ENCODE data around the gene PLCL2.

The PLCL2 gene

DNA sequence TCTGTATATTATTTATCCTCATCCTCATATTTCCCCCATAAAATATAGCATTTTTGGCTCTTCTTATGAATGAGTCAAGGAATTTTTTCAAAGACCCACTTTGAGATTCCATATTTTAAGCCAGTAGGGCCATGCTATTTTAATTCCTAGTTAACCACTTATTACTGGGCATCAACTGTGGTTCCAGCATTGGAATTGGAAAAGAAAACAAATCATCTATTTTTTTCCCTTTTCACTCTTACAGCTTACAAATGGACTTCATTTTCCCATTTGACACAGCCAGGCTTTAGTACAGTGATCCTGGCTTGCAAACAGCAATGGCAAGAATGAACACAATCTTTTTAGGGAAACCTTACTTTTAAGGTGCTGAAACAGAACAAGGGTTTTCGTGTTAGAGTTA, 19.4 kb upstream of the PLCL2 start:
- no peak for DNase-seq (ENCODE audit: low spot score)

- DNase-seq (ENCODE audit: low spot score) = no peak
Observed at GRCh38 chr3:16866571-16866970, 18.2 kb upstream of the PLCL2 start.

DNA sequence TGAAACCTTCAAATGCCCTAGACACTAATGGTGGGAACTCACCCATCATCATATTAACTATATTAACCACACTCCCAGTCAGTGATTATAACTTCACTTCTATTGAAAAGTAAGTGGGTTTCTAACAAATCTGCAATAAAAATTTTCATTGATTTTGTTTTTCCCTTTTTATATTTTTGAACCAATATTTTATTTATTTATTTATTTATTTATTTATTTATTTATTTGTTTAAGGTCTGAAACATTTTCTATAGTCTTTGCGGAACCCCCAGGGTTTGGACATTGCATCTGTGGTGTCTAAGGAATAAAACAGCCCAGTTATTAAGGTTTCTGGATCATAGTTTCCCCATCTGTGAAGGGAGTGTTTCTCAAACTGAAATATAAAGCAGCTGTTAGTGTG, 16.2 kb upstream of the PLCL2 start:
- DNase-seq (ENCODE audit: low spot score) = no peak

DNA sequence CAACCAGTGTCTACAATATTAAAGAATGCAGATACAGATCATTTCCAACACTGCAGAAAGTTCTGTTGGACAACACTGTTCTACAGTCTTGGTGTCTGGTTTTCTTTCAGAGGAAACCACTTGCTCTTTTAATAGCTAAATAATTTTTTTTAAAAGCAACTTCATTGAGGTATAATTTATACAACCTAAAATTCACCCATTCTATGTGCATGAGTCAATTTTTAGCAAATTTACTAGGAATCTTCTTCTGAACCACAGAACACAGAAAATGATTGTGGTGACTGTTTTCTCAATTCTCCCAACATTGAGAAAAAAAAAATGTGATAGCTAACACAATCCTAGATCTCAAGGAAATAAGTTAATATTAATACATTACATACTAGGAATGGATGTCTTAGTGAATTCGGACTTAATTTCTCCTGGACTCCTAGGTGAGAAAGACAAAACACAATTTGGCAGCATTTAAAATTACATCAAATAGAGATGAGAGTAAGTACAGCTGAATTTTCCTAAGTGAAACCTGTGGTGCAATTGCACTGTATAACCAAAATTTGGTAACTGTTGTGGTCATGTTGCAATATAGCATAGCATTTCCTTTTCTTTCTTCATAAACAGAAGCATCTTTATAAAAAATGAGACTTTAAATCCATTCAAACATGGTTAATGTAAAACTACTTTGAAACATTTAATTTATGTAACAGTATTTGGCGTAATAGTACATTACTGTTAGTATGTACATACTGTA, 15.3 kb upstream of the PLCL2 start:
- no peak for DNase-seq (ENCODE audit: low spot score)

DNA sequence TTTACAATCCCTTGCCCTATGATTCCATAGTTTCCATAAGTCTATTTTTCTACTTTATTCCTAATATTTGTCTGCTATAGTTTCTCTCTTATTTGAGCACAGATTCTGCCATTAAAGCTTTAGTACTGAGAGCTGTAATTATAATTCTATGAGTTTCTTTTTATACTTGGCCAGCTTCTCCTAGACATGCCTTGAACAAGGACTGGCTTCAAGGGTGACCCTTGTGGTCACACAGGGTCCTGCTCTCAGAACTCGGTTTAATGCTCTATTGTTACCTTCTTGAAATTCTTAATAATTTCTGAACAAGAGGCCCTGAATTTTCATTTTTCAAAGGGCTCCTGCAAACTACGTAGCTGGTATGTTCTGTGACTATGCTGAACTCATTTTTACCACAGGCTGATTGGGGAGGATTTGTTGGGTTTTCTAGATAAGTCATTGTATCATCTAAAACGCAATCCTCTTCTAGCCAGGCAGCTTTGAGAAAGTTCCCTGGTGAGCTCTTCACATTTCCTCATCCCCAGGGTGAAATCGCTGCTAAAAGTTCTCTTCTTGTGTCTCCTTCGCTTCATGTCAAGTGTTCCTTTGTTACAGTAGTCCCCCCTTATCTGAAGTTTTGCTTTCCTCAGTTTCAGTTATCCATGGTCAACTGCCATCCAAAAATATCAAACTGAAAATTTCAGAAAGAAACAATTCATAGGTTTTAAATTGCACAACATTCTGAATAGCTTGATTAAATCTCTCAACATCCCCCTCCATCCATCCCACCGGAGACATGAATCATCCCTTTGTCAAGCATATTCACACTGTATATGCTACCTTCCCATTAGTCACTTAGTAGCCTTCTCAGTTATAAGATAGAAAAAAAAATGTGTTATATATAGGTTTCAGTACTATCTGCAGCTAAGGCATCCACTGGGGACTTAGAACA, 12.6 kb upstream of the PLCL2 start:
- peak; percentile 25 for DNase-seq (ENCODE audit: low spot score)

GRCh38 chr3:16873872-16874271, 10.9 kb upstream of the PLCL2 start:
- DNase-seq (ENCODE audit: low spot score) = no peak

DNA sequence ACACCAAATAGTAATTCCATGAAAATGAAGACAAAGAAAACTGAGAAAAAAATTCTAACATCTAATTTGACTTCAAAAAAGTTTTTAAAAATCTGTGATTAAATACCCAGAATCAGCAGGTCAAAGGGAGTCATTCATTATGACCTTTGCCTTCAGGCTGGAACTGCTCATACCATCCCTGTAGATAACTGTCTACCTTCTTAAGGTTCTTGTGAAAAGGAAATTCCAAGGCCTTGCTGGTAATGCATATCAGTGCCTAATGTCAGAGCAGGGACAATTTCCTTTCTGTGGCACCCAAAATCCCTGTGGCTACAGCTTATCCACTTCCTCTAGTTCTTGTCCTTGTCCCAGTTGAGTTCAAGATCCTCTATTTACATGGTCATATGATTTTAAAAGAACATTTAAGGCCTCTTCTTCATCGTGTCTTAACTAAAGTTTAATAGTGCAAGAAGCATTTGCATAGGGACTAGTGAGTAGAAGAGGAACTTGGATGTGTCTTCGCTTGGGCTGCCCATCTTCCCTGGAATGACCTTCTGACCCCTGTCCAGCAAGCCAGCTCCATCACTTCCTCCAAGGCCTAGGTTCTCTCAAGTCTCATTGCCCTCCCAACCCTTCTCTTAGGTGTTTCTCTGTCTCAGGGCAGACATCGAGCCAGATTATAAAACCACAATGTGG, 8.7 kb upstream of the PLCL2 start:
- DNase-seq (ENCODE audit: low spot score) = no peak

- DNase-seq (ENCODE audit: low spot score) = no peak
Observed at GRCh38 chr3:16877505-16877904, 7.2 kb upstream of the PLCL2 start.

DNA sequence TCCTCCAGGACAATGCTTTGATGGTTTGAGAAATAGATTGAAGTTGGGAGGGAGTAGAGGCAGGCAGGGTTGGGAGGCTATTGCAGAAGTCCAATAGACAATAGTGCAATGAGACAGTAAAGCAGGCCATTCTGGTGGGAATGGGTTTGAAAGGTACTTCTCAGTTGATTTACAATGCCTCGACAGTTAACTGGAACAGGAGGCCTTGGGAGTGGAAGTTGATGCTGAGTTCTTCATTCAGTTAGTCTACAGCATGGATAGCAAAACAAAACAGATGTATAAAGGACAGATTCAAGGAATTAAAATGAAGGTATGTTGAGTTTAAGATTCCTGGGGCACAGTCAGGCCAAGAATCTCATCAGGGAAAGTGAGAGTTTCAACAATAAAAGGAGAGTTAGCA, 6.8 kb upstream of the PLCL2 start:
- no peak for DNase-seq (ENCODE audit: low spot score)

- no peak for DNase-seq (ENCODE audit: low spot score)
Observed at GRCh38 chr3:16881896-16882630, 2.7 kb upstream of the PLCL2 start.

GRCh38 chr3:16883057-16883722, 1.6 kb upstream of the PLCL2 start:
- no peak for DNase-seq (ENCODE audit: low spot score)

- DNase-seq (ENCODE audit: low spot score) = no peak
Observed at GRCh38 chr3:16883723-16884083, 1.1 kb upstream of the PLCL2 start.

GRCh38 chr3:16884084-16884747, 539 bp upstream of the PLCL2 start:
- DNase-seq (ENCODE audit: low spot score) = peak; percentile 20

DNA sequence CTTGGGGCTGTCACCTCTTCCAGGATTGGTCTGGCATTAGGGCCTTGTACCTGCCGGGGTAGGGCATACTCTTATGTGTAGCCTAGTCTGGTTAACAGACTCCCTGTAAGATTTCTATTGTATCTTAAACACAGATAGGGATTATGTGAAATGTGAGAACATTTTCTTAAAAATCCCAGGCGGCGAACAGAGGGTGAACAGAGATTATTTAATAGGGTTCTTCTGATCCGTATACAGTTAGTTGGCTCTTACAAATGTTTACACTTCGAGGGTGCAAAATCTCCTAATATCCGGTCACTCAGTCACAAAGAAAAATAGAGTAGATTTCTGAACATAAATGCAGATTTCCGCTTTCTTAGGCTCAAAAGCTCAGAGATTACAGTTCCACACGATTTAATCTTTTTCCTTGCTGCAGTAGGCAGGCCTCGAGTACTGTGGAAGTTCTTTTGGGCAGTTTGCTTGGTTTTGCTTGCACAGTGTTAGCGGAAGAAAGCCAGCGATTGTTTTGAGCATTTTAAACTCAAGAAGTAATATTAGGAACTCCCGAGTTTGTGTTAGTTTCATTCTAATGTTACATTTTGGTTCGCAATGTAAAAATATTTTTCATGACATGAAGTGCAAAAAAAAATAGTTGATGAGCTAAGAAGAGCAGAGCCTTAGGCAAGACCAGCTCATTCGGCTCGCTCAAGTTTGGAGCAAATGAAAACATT, 993 bp downstream of the PLCL2 start:
- peak; percentile 25 for DNase-seq (ENCODE audit: low spot score)

DNA sequence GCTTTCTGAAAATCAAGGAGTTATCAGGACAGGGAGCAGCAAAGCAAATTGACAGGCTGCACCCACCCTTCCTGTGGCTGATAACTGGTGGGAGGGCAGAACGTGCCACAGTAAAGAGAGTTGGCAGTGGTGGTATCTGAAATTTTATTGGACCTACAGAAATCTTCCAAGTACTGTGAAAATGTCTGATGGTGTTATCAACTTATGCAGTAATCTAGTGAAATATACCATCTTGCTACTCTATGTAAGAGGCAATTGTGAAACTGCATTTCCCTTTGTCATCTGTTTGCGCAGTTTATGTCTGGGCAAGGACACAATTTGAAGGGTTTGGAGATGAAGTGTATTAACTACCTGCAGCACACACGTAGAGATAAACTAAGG, 1.5 kb downstream of the PLCL2 start:
- peak; percentile 28 for DNase-seq (ENCODE audit: low spot score)

DNA sequence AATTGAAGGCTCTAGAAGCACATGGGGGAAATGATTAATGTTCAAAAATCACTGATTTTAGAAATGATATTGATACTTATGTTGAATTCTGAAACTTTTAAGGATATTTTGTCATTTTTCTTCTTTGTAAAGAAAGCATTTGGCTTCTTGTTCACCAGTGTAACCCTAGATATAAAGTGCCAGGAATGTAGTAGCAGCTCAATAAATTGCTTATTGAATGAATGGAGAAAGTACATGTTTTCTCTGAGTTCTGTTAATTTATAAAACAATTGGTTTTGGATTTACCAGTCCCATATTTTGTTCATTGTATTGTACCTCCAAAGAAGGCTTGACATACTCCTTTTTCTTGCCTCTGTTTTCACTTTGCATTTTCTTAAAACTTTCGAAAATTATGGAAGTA, 2.4 kb downstream of the PLCL2 start:
- DNase-seq (ENCODE audit: low spot score) = no peak

DNA sequence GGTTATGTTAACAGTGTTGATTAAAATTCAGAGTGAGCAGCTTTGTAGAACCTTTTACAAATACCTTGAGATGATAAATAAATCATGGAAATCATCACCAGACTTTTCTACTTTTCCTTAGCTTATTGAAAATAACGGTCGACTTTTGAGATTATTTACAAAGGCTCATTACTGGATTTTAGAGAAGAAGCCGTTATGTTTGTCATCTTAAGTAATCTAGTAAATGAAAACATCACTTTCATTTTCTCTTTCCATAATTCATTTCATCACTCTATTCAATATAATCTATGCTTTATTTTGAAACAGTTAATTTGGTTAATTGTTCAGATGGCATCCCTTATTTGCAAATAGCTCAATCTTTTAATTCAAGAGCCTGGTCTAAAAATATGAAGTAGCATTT, 3.6 kb downstream of the PLCL2 start:
- DNase-seq (ENCODE audit: low spot score) = no peak

GRCh38 chr3:16888785-16889607, 4.2 kb downstream of the PLCL2 start:
- DNase-seq (ENCODE audit: low spot score) = no peak

DNA sequence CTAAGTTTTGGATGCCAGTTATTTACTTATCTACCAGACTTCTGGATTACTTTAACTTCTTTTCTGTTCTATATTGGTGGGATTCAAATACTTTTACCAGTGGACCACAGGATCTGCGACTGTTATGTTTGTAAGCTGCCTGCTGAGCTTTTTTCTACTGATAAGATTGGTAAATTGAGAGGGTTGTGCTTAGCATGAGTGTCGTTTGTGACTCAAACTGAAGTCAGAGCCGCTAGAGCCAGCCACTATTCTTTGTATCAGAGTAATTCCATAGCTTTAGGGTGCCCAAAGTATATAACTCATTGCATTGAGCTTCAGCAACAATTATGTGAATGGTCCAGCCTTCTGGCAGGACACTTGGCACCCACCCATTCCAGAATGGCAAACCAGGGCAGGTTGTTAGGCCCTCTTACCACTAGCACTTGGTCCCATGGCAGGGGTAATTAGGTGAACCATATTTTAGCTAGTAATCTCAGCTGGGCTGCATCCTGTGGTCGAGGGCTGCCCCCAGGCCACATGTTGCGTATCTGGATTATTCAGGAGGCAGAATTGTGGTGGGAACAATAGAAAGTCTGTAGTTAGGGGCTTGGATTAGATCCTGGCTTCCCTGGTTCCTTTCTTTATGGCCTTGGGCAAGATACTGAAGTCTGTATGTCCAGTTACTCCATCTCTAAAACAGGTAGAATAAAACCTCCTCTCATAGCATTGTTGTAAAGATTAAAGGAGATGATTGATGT, 6.0 kb downstream of the PLCL2 start:
- peak; percentile 34 for DNase-seq (ENCODE audit: low spot score)
